GM18511 (cell line): ENCODE results near the gene ARL13B.
"Not testable (repeated sequence)": the region's sequence is repeated elsewhere in the genome, so short reads cannot be mapped to it uniquely, and the experiment has no call there.

Source experiments
- ATAC-seq: cut with Tn5 transposase; IDR thresholded peaks from one replicate; pipeline ENCODE4 v1.9.1; 2021; ENCODE audit warnings: mild to moderate bottlenecking, moderate library complexity; ENCODE audit not compliant: unreplicated experiment

ARL13B gene

GRCh38 chr3:93979850-93980676 is at the start of gene ARL13B:
TSS of gene ARL13B (plus strand) at chr3:93980155. CDS start at chr3:93980424, 269 bp downstream.
- peak; percentile 100 for ATAC-seq

DNA sequence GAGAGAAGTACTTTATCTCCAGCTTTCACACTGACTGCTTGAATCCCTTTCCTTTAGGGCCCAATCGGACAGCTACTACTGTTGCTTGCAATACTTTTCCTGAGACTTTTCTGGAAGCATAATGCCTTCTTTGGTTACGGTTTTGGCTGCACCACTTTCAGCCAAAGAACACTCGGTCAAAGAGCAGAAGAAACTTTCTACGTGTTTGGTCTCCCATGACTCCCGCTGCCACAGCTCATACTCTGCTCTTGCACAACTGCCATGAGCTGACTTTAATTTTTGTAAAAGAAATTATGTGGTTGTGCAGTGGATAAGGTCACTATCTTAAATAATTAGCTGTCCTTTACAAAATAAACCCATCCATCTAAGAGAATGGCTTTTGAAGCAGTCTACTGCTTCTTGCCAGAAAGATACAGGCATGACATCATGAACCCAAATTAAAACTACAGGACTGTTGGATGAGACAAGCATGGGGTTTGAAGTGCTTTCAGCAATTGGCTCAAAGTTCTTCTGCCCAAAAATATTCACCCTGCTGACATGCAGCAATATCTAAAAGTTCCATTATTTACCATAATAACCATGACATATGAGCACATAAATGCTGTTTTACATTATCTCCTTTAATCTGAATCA is 48.2 kb upstream of the ARL13B start:
- no peak for ATAC-seq

- ATAC-seq: no peak
Observed at GRCh38 chr3:93934366-93935046, 45.4 kb upstream of the ARL13B start.

- ATAC-seq: no peak
Observed at GRCh38 chr3:93936549-93936948, 43.4 kb upstream of the ARL13B start.

DNA sequence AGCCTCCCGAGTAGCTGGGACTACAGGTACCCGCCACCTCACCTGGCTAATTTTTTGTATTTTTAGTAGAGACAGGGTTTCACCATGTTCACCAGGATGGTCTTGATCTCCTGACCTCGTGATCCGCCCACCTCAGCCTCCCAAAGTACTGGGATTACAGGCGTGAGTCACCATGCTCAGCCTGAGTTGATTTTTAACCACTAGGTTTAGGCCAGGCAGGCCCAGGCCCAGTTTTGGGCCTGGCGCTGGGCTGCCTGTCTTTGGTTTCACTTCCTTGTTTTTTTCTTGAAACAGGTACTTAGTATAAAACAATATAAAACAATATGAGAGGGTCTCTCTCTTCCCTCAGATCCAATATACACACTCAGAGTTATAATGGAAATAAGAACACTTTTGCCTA is 42.5 kb upstream of the ARL13B start:
- ATAC-seq: peak; percentile 69

GRCh38 chr3:93949958-93950357 is 30.0 kb upstream of the ARL13B start:
- not testable (repeated sequence) for ATAC-seq

- no peak for ATAC-seq
Observed at GRCh38 chr3:93961026-93961425, 18.9 kb upstream of the ARL13B start.

- ATAC-seq: no peak
Observed at GRCh38 chr3:93961489-93961888, 18.5 kb upstream of the ARL13B start.

- no peak for ATAC-seq
Observed at GRCh38 chr3:93962798-93963197, 17.2 kb upstream of the ARL13B start.

GRCh38 chr3:93965106-93965505 is 14.8 kb upstream of the ARL13B start:
- ATAC-seq: not testable (repeated sequence)

GRCh38 chr3:93969443-93969842 is 10.5 kb upstream of the ARL13B start:
- no peak for ATAC-seq

- ATAC-seq: no peak
Observed at GRCh38 chr3:93969997-93970396, 10.0 kb upstream of the ARL13B start.

DNA sequence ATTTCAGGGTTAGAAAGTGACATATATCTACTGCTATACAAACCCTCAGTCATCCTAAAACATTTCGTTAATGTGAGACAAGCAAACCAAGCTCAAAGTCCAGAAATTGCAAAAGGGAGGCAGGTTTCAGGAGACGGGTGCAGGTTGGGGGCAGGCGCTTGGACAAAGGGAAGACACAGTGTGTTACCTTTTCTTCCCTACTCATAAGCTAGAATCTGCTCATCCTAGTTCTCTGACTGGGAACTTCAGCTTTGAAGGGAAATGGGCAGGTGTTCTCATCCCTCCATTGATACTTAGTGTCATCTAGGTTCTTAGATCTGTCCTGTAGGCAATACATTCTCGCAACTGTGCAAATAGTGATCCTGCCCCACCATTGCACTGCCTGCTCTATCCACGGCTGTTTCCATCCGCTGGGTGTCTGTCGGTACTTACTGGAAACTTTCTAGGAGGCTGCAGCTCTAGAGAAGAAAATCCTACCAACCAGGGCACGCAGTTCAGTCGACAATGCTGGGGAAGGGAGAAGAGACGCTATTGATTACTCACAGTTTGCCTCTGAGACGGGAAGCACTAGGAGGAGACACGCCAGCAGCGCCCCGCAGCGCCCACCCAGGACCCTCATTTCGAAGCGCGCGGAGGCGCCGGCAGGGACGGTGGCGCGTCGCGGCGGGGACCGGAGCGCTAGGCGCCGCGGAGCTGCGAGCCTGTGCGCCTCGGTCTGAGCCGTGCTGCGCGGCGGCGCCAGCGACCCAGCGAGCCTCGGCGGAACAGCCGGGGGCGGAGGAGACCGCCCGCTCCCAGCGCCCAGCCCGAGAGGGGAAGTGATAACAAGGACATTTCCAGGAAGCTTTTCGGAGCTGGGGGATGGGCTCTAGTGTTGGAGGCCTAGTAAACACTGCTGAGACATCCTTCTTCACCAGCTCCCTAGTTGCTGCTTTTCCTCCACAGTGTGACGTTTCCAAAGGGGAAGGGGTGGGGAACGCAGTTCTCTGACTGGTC is 6.5 kb upstream of the ARL13B start, which contains the start of gene PROS1:
PROS1 (minus strand) TSS at position 766 of the 996 bp plus-strand sequence; CDS start at position 619, 147 bp downstream.
- peak; percentile 87 for ATAC-seq

GRCh38 chr3:93981649-93982048 is 1.7 kb downstream of the ARL13B start:
- ATAC-seq: no peak

DNA sequence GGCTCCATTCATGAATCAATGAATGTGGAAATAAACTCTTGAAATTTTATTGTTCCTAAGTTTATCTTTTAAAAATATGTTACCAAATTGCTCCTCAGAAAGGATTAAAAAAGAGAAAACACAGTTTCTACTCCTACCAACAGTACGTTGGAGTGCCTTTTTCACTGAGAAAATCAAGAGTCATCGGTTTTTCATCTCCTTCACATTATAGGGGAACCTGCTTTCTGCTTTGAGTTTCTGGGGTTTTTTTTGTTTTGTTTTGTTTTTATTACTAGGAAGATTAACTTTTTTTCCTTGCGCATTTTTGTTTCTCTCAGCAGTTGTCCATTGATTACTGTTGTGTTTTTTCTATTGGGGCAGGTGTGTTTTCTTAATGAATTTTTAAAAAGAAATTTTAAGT is 3.5 kb downstream of the ARL13B start:
- no peak for ATAC-seq

GRCh38 chr3:93984618-93985017 is 4.7 kb downstream of the ARL13B start:
- ATAC-seq: no peak

GRCh38 chr3:93988283-93988682 is 8.3 kb downstream of the ARL13B start:
- no peak for ATAC-seq

GRCh38 chr3:93988764-93989163 is 8.8 kb downstream of the ARL13B start:
- no peak for ATAC-seq

DNA sequence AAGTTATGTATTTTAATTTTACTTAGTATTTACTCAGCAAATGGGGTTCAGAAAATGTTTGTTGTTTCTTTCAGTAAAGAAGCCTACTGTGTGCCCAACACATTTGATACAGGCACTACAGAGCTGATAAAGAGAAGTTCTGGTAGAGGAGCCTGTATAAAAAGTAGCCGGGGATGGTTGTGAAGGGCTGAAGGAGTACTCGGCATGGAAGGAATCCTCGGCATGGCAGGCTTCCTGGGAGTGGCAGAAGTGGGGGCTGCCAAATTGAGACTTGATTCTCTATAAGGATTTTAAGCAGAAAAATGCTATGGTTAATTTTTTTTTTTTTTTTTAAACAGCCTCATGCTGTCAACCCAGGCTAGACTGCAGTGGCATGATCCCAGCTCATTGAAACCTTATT is 9.3 kb downstream of the ARL13B start:
- ATAC-seq: no peak

GRCh38 chr3:93991631-93992030 is 11.7 kb downstream of the ARL13B start:
- no peak for ATAC-seq
